Vagina (tissue), 2 donors: ENCODE measurements around the gene TSPAN9. TPM values are rescaled to one million over a fixed set of nuclear protein-coding genes. Genes with fewer than 3 reads are reported as not detected.

Experiments used
- DNase-seq, 2 donors: peaks; one replicate each; pipeline ENCODE4 v3.0.0-alpha.2; 2017; ENCODE audit errors: extremely low spot score in 2 of 2
- H3K27ac ChIP-seq: fragments of 200-600 bp; sonication (generic); one replicate; pipeline ENCODE4 v1.5.1; 2019
- H3K27me3 ChIP-seq: fragments of 200-600 bp; sonication (generic); one replicate; pipeline ENCODE4 v1.5.1; 2019
- H3K36me3 ChIP-seq, 2 donors: fragments of 200-600 bp; sonication (generic); one replicate each; pipeline ENCODE4 v1.5.1; 2017 to 2019
- H3K4me1 ChIP-seq: fragments of 200-600 bp; sonication (generic); one replicate; pipeline ENCODE4 v1.5.1; 2019
- H3K4me3 ChIP-seq, 2 donors: fragments of 200-600 bp; sonication (generic); 1 replicate in 1 of 2; 2 replicates in 1 of 2; pipeline ENCODE4 v1.5.1; 2016 to 2019
- H3K9me3 ChIP-seq: fragments of 200-600 bp; sonication (generic); one replicate; pipeline ENCODE4 v1.5.1; 2019
- POLR2A ChIP-seq, 2 donors: fragments of 450-650 bp; IDR thresholded peaks; one replicate each; pipeline ENCODE4 v1.6.1; 2017; ENCODE audit warnings: antibody characterized with exemption in 2 of 2, mild to moderate bottlenecking in 2 of 2, moderate library complexity in 2 of 2
- POLR2AphosphoS5 ChIP-seq, 2 donors: sonication (generic); formaldehyde crosslinking; IDR thresholded peaks; one replicate each; pipeline ENCODE4 v1.9.0; 2017; ENCODE audit warnings: antibody characterized with exemption in 2 of 2, mild to moderate bottlenecking in 2 of 2, low read depth in 1 of 2; ENCODE audit not compliant: insufficient read depth in 1 of 2
- intact Hi-C: fragments of 100-400 bp; cut with DNase I; formaldehyde crosslinking; loops from one replicate; pipeline ENCODE4 v1.15.1; 2023
- total RNA-seq: library from RNA; depleted of rRNA; stranded (reverse); fragments of >200 nt; gene quantifications from one replicate; pipeline ENCODE4 v1.2.3, GENCODE V29; 2016
- TF ChIP-seq, protein P1 (sequence below), 3 experiments: fragments of 450-650 bp in 2 of 3; fragments of 200-600 bp in 1 of 3; sonication (generic) in 1 of 3; IDR thresholded peaks; one replicate each; pipeline ENCODE4 v1.5.1; 2017 to 2019; ENCODE audit warnings: antibody characterized with exemption in 3 of 3, mild to moderate bottlenecking in 2 of 3, moderate library complexity in 2 of 3

The TSPAN9 gene
- total RNA-seq, 1 donor from 2014 or later: 32.2 TPM

DNA sequence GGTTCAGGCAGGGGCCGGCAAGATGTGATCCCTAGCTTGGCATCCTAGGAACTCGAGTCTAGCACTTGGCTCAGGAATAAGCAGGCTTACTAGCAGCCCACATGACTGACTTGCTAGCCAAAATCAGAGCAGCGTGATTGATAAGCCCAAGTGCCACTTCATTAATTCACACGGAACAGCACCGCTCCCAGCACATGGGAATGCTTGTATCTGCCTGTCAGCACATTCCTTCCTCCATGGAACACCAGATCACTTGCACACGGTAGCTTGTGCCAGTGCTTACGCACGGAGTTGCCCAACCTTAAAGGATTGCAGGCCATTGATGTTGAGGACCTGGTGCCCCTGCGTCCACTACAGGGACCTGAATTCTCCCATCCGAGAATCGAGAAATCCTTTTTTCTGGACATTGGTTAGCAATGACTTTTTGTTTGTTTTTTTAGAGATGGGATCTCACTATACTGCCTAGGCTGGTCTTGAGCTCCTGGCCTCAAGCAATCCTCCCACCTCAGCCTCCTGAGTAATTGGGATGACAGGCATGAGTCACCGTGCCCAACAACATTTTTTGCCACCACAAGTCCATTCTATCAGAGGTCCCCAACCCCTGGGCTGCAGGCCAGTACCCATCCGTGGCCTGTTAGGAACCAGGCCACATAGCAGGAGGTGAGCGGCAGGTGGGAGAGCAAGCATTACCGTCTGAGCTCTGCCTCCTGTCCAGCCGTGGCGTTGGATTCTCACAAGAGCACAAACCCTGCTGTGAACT lies 30.6 kb upstream of the TSPAN9 start:
- intact Hi-C loops: no loop called here
- TF ChIP-seq POLR2A (IDR thresholded peaks at IDR 0.05) (no peak), POLR2AphosphoS5 (IDR thresholded peaks at IDR 0.05; ENCODE audit: insufficient read depth in 1 of 2, low read depth in 1 of 2) (no peak)
- TF ChIP-seq, protein P1, sequence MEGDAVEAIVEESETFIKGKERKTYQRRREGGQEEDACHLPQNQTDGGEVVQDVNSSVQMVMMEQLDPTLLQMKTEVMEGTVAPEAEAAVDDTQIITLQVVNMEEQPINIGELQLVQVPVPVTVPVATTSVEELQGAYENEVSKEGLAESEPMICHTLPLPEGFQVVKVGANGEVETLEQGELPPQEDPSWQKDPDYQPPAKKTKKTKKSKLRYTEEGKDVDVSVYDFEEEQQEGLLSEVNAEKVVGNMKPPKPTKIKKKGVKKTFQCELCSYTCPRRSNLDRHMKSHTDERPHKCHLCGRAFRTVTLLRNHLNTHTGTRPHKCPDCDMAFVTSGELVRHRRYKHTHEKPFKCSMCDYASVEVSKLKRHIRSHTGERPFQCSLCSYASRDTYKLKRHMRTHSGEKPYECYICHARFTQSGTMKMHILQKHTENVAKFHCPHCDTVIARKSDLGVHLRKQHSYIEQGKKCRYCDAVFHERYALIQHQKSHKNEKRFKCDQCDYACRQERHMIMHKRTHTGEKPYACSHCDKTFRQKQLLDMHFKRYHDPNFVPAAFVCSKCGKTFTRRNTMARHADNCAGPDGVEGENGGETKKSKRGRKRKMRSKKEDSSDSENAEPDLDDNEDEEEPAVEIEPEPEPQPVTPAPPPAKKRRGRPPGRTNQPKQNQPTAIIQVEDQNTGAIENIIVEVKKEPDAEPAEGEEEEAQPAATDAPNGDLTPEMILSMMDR (IDR thresholded peaks at IDR 0.05): no peak

DNA sequence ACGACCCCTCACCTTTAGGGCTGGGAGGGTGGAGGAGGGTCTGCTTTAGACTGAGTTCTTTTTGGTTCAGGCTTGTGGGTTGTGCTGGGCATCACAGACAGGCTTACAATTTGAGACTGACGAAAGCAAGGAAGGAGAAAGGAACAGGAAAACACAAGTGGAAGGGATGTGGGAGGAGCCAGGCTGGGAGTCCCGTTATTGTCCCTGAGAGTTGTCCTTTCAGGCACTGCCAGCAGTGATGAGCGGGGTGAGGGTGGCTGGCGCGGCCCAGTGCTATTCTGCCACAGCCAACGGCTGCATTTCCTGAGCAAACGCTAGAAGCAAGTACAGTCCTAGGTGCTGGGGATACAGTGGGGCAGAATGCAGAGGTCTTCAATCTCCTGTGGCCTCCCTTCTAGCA lies 29.2 kb upstream of the TSPAN9 start:
- no peaks in the 10 kb centered on the region for H3K36me3 ChIP-seq
- no peaks in the 10 kb centered on the region for H3K9me3 ChIP-seq
- no peak overlapping the region for H3K4me3 ChIP-seq
- no peaks in the 10 kb centered on the region for H3K4me1 ChIP-seq
- no peak for TF ChIP-seq POLR2A (IDR thresholded peaks at IDR 0.05)
- no peak for TF ChIP-seq POLR2AphosphoS5 (IDR thresholded peaks at IDR 0.05; ENCODE audit: insufficient read depth in 1 of 2, low read depth in 1 of 2)
- TF ChIP-seq, protein P1 (IDR thresholded peaks at IDR 0.05): no peak
- H3K27ac ChIP-seq: no peak overlapping the region
- no peaks in the 10 kb centered on the region for H3K27me3 ChIP-seq
- no peak for DNase-seq
- intact Hi-C loops: no loop called here

More for the DNA sequence above, 30.6 kb upstream of the TSPAN9 start:
- Histone ChIP-seq H3K36me3 (no peaks in the 10 kb centered on the region), H3K9me3 (no peaks in the 10 kb centered on the region), H3K27me3 (no peaks in the 10 kb centered on the region), H3K27ac (no peak overlapping the region), H3K4me3 (no peak overlapping the region), H3K4me1 (no peaks in the 10 kb centered on the region)
- no peak for DNase-seq

DNA sequence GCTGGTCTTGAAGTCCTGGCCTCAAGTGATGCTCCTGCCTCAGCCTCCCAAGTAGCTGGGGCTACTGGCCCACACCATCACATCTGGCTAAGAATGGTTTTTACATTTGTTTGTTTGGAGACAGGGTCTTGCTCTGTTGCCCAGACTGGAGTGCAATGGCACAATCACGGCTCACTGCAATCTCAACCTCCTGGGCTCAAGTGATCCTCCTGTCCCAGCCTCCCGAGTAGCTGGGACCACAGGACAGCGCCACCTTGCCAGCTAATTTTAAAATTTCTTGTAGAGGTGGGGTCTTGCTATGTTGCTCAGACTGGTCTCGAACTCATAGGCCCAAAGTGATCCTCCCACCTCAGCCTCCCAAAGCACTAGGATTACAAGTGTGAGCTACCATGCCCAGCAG lies 28.6 kb upstream of the TSPAN9 start:
- intact Hi-C loops: no loop called here
- H3K36me3 ChIP-seq: no peaks in the 10 kb centered on the region
- TF ChIP-seq POLR2AphosphoS5 (IDR thresholded peaks at IDR 0.05; ENCODE audit: insufficient read depth in 1 of 2, low read depth in 1 of 2): no peak
- TF ChIP-seq, protein P1 (IDR thresholded peaks at IDR 0.05): no peak
- TF ChIP-seq POLR2A (IDR thresholded peaks at IDR 0.05): no peak
- no peaks in the 10 kb centered on the region for H3K9me3 ChIP-seq
- H3K4me1 ChIP-seq: no peaks in the 10 kb centered on the region
- no peak overlapping the region for H3K27ac ChIP-seq
- DNase-seq: no peak
- H3K27me3 ChIP-seq: no peaks in the 10 kb centered on the region
- no peak overlapping the region for H3K4me3 ChIP-seq

DNA sequence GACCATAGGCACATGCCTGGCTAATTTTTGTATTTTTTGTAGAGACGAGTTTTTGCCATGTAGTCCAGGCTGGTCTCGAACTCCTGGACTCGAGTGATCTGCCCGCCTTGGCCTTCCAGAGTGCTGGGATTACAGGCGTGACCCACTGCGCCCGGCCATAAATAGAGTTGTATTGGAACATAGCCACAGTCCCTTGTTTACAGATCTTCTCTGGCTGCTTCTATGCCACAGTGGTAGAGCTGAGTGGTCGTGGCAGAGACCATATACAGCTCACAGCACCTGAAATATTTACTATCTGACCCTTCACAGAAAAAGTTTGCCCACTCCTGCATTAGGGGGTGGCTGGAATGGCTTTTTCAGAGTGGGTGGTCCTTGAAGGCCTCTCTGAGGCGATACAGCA lies 28.0 kb upstream of the TSPAN9 start:
- Histone ChIP-seq H3K9me3 (no peaks in the 10 kb centered on the region), H3K4me3 (no peak overlapping the region), H3K27ac (no peak overlapping the region), H3K36me3 (no peaks in the 10 kb centered on the region), H3K27me3 (no peaks in the 10 kb centered on the region), H3K4me1 (no peaks in the 10 kb centered on the region)
- intact Hi-C loops: no loop called here
- no peak for DNase-seq
- TF ChIP-seq POLR2AphosphoS5 (IDR thresholded peaks at IDR 0.05; ENCODE audit: insufficient read depth in 1 of 2, low read depth in 1 of 2): no peak
- no peak for TF ChIP-seq POLR2A (IDR thresholded peaks at IDR 0.05)
- TF ChIP-seq, protein P1 (IDR thresholded peaks at IDR 0.05): no peak

DNA sequence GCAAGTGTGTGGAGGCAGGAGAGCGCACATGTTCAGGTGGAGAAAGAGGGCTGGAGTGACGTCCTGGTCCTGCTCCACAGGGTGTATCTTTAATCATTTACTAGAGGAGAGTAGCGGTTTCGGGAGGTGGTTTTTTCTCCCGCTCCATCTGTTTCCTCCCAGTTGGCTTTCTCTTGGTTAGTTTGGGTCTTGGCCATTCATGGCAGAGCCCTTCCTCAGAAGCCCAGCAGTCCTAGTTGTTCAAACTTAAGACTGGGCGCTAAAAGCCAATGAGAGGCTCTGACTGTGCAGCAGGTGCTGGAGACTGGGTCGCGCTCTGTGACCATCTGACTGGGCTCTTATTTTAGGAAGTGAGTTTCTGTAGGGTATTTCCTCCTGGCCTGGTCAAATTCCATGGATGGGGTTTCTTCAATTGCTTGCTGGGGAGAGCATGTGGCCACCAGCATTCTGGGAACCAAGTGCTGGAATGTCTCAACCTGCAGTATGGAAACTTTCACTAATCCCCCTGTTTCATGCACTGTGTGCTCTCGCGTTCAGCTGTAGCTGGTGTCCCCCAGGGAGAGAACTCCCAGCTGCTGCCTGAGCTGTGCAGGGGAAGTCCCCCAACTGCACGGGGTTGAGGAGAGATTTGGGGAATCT lies 27.4 kb upstream of the TSPAN9 start:
- no peaks in the 10 kb centered on the region for H3K27me3 ChIP-seq
- intact Hi-C loops: no loop called here
- no peak overlapping the region for H3K4me3 ChIP-seq
- H3K4me1 ChIP-seq: no peaks in the 10 kb centered on the region
- H3K36me3 ChIP-seq: no peaks in the 10 kb centered on the region
- no peak for DNase-seq
- H3K27ac ChIP-seq: no peak overlapping the region
- no peaks in the 10 kb centered on the region for H3K9me3 ChIP-seq
- TF ChIP-seq POLR2AphosphoS5 (IDR thresholded peaks at IDR 0.05; ENCODE audit: insufficient read depth in 1 of 2, low read depth in 1 of 2) (no peak), POLR2A (IDR thresholded peaks at IDR 0.05) (no peak)
- TF ChIP-seq, protein P1 (IDR thresholded peaks at IDR 0.05): no peak
